ENCODE results near the gene FSTL5.

FSTL5 gene

GRCh38 chr4:161555689-161556660 is 607.8 kb downstream of the FSTL5 start:
- no peak for DNase-seq

GRCh38 chr4:161554372-161554990 is 609.3 kb downstream of the FSTL5 start:
- DNase-seq, result no peak

DNA sequence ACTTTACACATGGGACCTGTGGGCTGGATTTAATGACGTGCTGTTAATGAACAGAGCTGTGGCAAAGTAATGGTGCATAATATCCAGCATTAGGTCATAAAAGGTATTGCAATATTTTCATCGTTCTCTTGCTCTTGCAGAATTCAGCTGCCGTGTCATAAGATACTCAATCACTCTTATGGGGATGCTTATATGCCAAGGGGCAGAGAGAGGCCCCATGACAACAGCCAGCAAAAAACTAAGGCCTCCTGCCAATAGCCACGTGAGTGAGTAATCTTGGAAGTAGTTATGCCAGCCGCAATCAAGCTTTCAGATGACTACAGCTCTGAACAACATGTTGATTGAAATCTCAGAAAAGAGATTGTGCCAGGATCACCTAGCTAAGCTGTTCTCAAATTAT is 616.9 kb downstream of the FSTL5 start:
- DNase-seq, result no peak

DNA sequence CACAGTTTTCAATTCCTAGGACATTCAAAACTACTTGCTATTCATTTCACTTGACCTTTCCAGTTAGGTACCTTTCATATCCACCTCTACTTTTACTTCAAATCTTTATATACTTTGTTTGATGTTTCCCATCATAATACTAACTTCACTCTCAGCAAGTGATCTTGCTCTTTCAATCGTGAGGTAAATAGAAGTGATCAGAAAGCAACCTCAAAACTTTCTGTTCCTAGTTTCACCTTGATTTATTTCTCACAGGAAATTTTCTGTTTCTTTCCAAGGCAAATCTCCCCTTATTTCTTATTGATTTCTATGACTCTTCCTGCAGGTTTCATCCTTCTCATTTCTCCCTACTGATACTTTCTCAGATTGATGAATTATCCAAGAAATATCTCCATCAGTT is 623.5 kb downstream of the FSTL5 start:
- no peak for DNase-seq

DNA sequence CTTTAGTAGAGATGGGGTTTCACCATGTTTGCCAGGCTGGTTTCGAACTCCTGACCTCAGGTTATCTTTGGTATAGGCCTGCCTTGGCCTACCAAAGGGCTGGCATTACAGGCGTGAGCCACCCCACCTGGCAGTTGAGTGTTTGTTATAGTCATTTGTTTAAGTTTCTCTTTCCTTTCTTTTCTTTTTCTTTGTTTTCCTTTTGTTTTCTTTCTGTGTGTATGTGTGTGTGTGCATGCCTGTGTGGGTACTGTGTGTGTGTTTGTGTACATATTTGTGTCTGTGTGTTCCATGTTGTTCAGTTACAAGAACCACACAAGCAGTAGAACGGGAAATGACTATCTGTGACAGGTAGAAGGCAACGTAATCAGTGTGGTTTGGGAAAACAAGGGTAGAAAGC is 624.9 kb downstream of the FSTL5 start:
- DNase-seq, result no peak

DNA sequence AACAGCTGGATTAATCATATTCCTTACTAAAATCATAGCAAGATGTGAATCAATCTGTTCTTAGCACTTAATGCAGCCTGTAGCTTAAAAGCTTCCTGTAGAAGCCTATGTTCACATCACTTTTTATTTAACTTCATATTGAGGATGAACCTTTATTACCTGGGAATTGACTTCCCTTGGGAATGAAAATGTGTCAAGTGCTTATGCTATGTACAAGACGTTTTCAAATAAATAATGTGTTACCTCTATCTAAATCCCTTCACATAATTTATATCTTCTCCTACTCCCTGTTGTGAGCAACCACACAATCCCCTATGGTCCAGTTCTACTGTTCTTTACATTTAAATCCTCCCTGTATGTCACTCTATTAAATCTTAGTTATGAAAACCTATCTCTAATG is 633.1 kb downstream of the FSTL5 start:
- no peak for DNase-seq

DNA sequence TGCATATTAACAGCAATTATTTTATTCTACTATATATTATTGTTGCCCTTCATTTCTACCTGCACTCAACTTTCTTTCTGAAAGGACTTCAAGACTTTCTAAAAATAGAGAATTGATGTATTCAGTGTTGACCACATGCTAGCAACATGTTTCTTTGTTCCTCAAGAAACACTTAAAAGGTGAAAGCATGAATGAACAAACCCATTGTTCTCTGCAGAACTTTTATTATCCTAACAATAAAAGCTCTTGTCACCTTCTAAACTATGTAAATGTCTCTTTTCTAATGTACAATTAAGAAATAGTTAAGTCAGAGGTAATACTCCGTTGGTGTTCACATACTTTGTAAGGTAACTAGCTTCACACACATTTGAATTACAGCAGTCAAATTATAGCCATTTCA is 638.7 kb downstream of the FSTL5 start:
- no peak for DNase-seq

- no peak for DNase-seq
These were observed 641.8 kb downstream of the FSTL5 start for GRCh38 chr4:161522031-161522430.

DNA sequence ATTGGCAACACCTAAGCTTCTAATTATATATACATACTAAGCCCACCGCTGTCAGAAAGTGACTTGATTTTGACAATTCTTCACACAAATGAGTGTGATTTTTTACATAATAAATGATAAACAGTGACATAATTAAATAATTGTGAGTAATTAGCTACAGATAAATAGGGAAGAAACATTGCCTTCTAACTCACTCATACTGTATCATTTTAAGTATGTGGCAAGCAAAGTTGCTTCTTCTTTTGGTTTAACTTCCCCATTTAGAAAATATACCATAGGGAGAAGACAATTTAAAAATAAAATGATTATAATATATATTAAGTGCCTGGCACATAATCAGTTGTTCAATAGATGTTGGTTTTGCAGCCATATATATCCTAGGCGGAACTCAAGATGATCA is 644.2 kb downstream of the FSTL5 start:
- DNase-seq, result no peak

- DNase-seq, result no peak
These were observed 645.9 kb downstream of the FSTL5 start for GRCh38 chr4:161517941-161518340.

- no peak for DNase-seq
These were observed 658.7 kb downstream of the FSTL5 start for GRCh38 chr4:161505141-161505540.

GRCh38 chr4:161498155-161498554 is 665.6 kb downstream of the FSTL5 start:
- DNase-seq, result no peak

- DNase-seq, result no peak
These were observed 677.3 kb downstream of the FSTL5 start for GRCh38 chr4:161486461-161486860.

GRCh38 chr4:161466316-161466715 is 697.5 kb downstream of the FSTL5 start:
- no peak for DNase-seq

- no peak for DNase-seq
These were observed 700.4 kb downstream of the FSTL5 start for GRCh38 chr4:161463436-161463835.

DNA sequence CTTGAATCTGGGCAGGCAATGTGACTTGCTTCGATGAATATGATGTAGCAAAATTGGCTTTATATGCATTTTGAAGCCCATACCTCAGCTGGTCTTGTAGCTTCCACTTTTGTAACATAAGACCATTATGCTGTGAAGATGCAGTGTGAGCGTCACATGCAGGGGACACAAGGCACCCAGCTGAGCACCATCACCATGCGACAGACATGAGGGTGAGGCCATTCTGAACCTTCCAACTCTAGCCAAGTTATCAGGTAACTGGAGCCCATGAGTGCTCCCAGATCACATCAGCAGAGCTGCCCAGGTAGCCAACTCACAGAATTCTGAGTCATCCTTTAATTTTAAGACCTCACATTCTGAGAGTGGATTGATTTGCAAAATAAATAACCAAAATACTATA is 705.9 kb downstream of the FSTL5 start:
- no peak for DNase-seq

- DNase-seq, result no peak
These were observed 706.5 kb downstream of the FSTL5 start for GRCh38 chr4:161457311-161457710.

- no peak for DNase-seq
These were observed 708.9 kb downstream of the FSTL5 start for GRCh38 chr4:161454860-161455259.

DNA sequence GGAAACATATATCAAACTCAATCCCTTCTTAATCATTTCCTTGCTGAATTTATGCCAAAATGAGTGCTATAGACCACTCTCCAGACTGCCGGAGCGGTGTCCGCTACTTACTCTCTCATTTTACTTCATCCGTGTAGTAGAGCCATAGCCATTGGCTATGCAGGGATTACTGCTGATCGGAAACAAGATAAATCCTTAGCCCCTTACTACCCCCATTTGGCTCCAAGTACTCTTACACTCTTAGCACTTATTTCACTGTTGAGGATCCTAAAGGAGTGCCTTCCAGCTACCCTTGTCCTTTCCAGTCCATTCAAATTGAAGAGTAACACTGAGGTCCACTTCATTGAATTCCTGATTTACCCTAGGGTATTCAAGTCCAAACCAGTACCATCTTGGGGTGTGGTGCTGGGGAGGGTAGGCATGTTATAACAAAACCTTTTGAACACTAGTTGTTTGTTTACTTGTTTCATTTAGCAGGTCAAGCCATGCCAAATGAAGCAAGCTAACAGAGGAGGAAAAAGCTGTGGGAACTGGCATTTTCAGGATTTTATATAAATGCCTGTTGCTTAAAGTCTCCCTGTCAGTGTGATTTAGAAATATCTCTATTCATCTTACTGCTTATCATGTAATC is 715.1 kb downstream of the FSTL5 start:
- DNase-seq, result no peak

GRCh38 chr4:161444626-161445025 is 719.2 kb downstream of the FSTL5 start:
- DNase-seq, result no peak

- DNase-seq, result no peak
These were observed 720.9 kb downstream of the FSTL5 start for GRCh38 chr4:161442921-161443320.

DNA sequence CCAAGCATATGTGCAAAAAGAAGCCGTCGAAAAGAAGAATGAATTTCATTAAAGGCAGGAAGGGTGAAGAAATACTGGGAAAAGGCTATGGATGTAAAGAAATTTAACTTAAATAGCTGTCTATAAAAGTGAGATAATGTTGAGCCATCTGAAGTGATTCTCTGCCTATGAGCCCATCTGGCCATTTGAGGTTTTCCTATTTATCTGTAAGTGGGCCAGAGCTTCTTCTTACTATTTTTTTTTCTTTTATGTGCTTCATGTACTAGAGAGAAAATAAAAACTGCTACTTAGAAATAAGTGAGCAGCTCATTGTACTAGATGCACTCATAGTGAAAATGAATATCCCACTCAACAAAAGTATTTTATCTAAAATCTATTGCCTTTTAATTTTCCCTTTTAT is 725.7 kb downstream of the FSTL5 start:
- no peak for DNase-seq

DNA sequence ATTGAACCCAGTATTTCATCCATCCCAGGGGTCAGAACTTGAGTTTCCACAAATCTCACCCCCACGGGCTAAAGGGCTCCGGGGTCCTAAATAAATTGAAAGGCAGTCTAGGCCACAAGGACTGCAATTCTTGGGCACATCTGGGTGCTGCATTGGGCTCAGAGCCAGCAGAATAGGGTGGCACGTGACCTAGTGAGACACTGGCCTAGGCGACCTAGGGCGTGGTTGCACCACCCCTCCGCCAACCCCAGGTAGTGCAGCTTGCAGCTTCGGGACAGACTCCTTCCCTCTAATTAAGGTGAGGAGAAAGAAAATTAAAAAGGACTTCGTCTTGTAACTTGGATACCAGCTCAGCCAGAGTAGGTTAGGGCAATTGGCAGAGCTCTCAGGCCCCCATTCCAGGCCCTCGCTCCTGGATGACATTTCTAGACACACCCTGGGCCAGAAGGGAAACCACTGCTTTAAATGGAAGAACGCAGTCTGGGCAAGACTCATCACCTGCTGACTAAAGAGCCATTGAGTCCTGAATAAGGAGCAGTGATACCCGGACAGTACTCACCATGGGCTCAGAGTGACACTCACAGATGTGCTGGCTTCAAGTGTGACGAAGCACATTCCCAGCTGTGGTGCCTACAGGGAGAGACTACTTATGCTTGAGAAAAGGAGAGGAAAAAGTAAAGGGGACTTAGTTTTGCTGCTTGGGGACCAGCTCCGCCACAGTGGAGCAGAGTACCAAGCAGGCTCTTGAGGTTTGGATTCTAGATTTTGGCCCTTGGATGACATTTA is 735.4 kb downstream of the FSTL5 start:
- no peak for DNase-seq
